Hair follicular keratinocyte (primary cell): Measurements from ENCODE around the gene PAOX. TPM values are rescaled to one million over a fixed set of nuclear protein-coding genes. Genes with fewer than 3 reads are reported as not detected.

Experiments used
- total RNA-seq: library from RNA; depleted of rRNA; stranded (reverse); fragments of >200 nt; gene quantifications from 2 replicates; pipeline ENCODE4 v1.2.3, GENCODE V29; 2015

Gene PAOX
- total RNA-seq = 2.5 and 6.9 TPM in 2 replicates

GRCh38 chr10:133379152-133379800, at the start of gene PAOX:
PAOX (plus strand) TSS chr10:133379262; CDS start chr10:133379317, 55 bp downstream.

GRCh38 chr10:133336577-133337369, 42.3 kb upstream of the PAOX start, which contains the start of gene CALY:
CALY (minus strand) TSS chr10:133336896; CDS start chr10:133328989, 7,907 bp downstream.

GRCh38 chr10:133357285-133358161, 21.5 kb upstream of the PAOX start, which contains the start of gene FUOM:
FUOM (minus strand) TSS chr10:133358019; CDS start chr10:133358007, 12 bp downstream.

GRCh38 chr10:133373174-133374090, 5.6 kb upstream of the PAOX start, which contains the start of gene ECHS1:
ECHS1 (minus strand) TSS chr10:133373354; CDS start chr10:133373333, 21 bp downstream.

GRCh38 chr10:133394064-133394663, 15.1 kb downstream of the PAOX start, which contains the start of gene MTG1:
MTG1 (plus strand) TSS chr10:133394157; CDS start chr10:133394221, 64 bp downstream.

GRCh38 chr10:133424601-133425000, 45.5 kb downstream of the PAOX start, which contains the start of gene SPRN:
SPRN (minus strand) TSS chr10:133424625; CDS start chr10:133423681, 944 bp downstream.

Other genes starting within 250 kb of the PAOX start
- gene KNDC1, start 219.0 kb upstream of the PAOX start, total RNA-seq = not detected in 2 replicates
- not detected in 2 replicates for gene UTF1, start 149.0 kb upstream of the PAOX start, total RNA-seq
- gene VENTX, start 141.4 kb upstream of the PAOX start, total RNA-seq = not detected in 2 replicates
- 115 and 143 TPM in 2 replicates for gene ADAM8, start 102.4 kb upstream of the PAOX start, total RNA-seq
- 53.7 and 67.2 TPM in 2 replicates for gene TUBGCP2, start 70.4 kb upstream of the PAOX start, total RNA-seq
- gene ZNF511, start 70.3 kb upstream of the PAOX start, total RNA-seq = 28.1 and 38.3 TPM in 2 replicates
- gene CALY, start 42.4 kb upstream of the PAOX start, total RNA-seq = not detected in 2 replicates
- gene PRAP1, start 31.9 kb upstream of the PAOX start, total RNA-seq = not detected in 2 replicates
- 17.5 and 28.8 TPM in 2 replicates for gene FUOM, start 21.2 kb upstream of the PAOX start, total RNA-seq
- gene ECHS1, start 5.9 kb upstream of the PAOX start, total RNA-seq = 89.7 and 125 TPM in 2 replicates
- gene MTG1, start 14.9 kb downstream of the PAOX start, total RNA-seq = 14.3 and 20.4 TPM in 2 replicates
- gene SPRN, start 45.4 kb downstream of the PAOX start, total RNA-seq = 0.16 TPM in 1 of 2 replicates, not detected in the other
- 0.30 and 0.31 TPM in 2 replicates for gene SCART1, start 74.7 kb downstream of the PAOX start, total RNA-seq
- gene CYP2E1, start 148.1 kb downstream of the PAOX start, total RNA-seq = not detected in 2 replicates
- gene SYCE1, start 186.3 kb downstream of the PAOX start, total RNA-seq = 0.42 TPM in 1 of 2 replicates, not detected in the other
- gene FRG2B, start 247.5 kb downstream of the PAOX start, total RNA-seq = not detected in 2 replicates